ENCODE measurements around the gene ERMN. TPM values are rescaled to one million over a fixed set of nuclear protein-coding genes. Genes with fewer than 3 reads are reported as not detected.

The ERMN gene
- total and polyA plus RNA-seq, 2 donors (not counting 1 experiment from before 2014, with no cell fraction given): 2.7 to 11.9 TPM

DNA sequence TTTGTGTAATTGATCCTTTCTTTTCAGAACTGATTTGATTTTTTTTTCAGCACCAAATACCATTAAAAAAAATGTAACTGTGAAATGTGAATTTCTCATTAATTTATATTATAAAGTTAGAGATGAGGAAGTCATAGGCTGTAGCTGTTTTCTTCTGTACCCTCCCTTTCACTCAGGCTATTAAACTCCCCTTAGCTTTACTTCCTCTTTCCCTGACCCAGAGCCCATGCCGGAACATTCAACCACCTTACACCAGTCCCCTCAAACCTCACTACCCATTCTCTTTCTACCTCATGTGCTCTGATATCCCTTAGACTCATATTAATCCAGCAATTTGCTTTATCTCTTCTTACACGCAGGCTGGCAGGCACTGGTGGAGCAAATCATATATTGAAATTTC is 55.7 kb downstream of the ERMN start:
- no peaks in the 10 kb centered on the region for H3K9me3 ChIP-seq (ENCODE audit: control extremely low read depth in 1 of 3, control insufficient read depth in 2 of 3, insufficient read depth in 1 of 3, low read length in 2 of 3)
- no peaks in the 10 kb centered on the region for H3K9me3 Mint-ChIP-seq (ENCODE audit: insufficient read depth)
- H3K27ac ChIP-seq (ENCODE audit: low read length in 2 of 2): no peak overlapping the region
- no peaks in the 10 kb centered on the region for H4K20me1 ChIP-seq (ENCODE audit: control insufficient read depth, insufficient read depth, low read length, poor library complexity, severe bottlenecking)
- intact Hi-C loops (cut with micrococcal nuclease): no loop called here
- H3K9ac ChIP-seq (ENCODE audit: low read length): no peak overlapping the region
- H3K36me3 ChIP-seq (replicated peaks in 1 of 2; ENCODE audit: control extremely low read depth in 1 of 2, control insufficient read depth in 1 of 2, extremely low read depth in 1 of 2, insufficient read depth in 2 of 2, low read length in 1 of 2): no peaks in the 10 kb centered on the region
- WGBS (ENCODE audit: insufficient coverage): 13% methylated on average over 2 of the region's 2 CpGs
- no peak overlapping the region for H3K4me3 ChIP-seq (ENCODE audit: control extremely low read depth in 1 of 5, extremely low read depth in 1 of 5, insufficient read depth in 1 of 5, low read depth in 2 of 5, low read length in 4 of 5)
- no peak for TF ChIP-seq EZH2 (IDR thresholded peaks at IDR 0.05; ENCODE audit: borderline replicate concordance, insufficient read depth, low read depth, low read length, poor library complexity, severe bottlenecking)
- TF ChIP-seq, protein P1, sequence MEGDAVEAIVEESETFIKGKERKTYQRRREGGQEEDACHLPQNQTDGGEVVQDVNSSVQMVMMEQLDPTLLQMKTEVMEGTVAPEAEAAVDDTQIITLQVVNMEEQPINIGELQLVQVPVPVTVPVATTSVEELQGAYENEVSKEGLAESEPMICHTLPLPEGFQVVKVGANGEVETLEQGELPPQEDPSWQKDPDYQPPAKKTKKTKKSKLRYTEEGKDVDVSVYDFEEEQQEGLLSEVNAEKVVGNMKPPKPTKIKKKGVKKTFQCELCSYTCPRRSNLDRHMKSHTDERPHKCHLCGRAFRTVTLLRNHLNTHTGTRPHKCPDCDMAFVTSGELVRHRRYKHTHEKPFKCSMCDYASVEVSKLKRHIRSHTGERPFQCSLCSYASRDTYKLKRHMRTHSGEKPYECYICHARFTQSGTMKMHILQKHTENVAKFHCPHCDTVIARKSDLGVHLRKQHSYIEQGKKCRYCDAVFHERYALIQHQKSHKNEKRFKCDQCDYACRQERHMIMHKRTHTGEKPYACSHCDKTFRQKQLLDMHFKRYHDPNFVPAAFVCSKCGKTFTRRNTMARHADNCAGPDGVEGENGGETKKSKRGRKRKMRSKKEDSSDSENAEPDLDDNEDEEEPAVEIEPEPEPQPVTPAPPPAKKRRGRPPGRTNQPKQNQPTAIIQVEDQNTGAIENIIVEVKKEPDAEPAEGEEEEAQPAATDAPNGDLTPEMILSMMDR (IDR thresholded peaks at IDR 0.05): no peak
- ATAC-seq (ENCODE audit: low read depth): peak; percentile 63
- peaks cover 0 to 4% of the 10 kb centered on the region in 2 donors for H3K4me1 ChIP-seq (ENCODE audit: control insufficient read depth in 2 of 2, insufficient read depth in 2 of 2, low read length in 2 of 2)
- no peak overlapping the region for H3K4me3 Mint-ChIP-seq
- peak; percentile 15 for DNase-seq
- H3K27me3 Mint-ChIP-seq: peaks cover 17% of the 10 kb centered on the region
- no peaks in the 10 kb centered on the region for H3K79me2 ChIP-seq (ENCODE audit: control insufficient read depth, insufficient read depth, low read length)
- H3K4me2 ChIP-seq (replicated peaks; ENCODE audit: low read depth, low read length, poor library complexity, severe bottlenecking): peak overlapping the region; percentile 28
- ChIA-PET POLR2A (no interaction called here), CTCF (no interaction called here)
- peaks cover 5% of the 10 kb centered on the region for H3K4me1 Mint-ChIP-seq
- H3K27ac Mint-ChIP-seq: no peak overlapping the region
- H2AFZ ChIP-seq (ENCODE audit: insufficient read depth, low read depth, low read length, poor library complexity, severe bottlenecking): no peak overlapping the region
- peaks cover 0 to 3% (median 0%) of the 10 kb centered on the region in 4 experiments for H3K27me3 ChIP-seq (replicated peaks in 1 of 4; ENCODE audit: control extremely low read depth in 1 of 4, control insufficient read depth in 3 of 4, insufficient read depth in 4 of 4, low read length in 3 of 4)

DNA sequence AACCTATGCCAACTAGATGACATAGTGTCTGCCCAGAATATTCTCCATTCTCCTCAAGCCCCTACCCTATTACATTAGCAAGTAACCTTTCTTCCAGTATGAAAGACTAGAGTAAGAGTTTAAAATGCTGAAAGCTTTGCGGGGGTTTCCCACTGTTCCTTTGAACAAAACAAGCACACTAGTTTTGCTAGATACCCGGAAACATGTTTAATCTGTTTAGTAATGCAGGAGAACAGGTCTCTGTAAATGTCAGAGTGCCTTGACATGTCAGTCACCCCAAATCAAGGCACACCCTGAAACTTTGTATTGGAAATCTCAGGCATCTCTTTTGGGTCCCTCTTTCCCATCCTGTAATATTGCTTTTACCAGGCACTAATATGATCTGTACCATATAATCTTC is 56.6 kb downstream of the ERMN start:
- H3K4me3 Mint-ChIP-seq: no peak overlapping the region
- Histone ChIP-seq H3K9ac (ENCODE audit: low read length) (no peak overlapping the region), H4K20me1 (ENCODE audit: control insufficient read depth, insufficient read depth, low read length, poor library complexity, severe bottlenecking) (no peaks in the 10 kb centered on the region), H3K27me3 (replicated peaks in 1 of 4; ENCODE audit: control extremely low read depth in 1 of 4, control insufficient read depth in 3 of 4, insufficient read depth in 4 of 4, low read length in 3 of 4) (peaks cover 0 to 3% (median 0%) of the 10 kb centered on the region in 4 experiments), H3K9me3 (ENCODE audit: control extremely low read depth in 1 of 3, control insufficient read depth in 2 of 3, insufficient read depth in 1 of 3, low read length in 2 of 3) (no peaks in the 10 kb centered on the region), H3K36me3 (replicated peaks in 1 of 2; ENCODE audit: control extremely low read depth in 1 of 2, control insufficient read depth in 1 of 2, extremely low read depth in 1 of 2, insufficient read depth in 2 of 2, low read length in 1 of 2) (no peaks in the 10 kb centered on the region), H3K79me2 (ENCODE audit: control insufficient read depth, insufficient read depth, low read length) (no peaks in the 10 kb centered on the region), H3K4me3 (ENCODE audit: control extremely low read depth in 1 of 5, extremely low read depth in 1 of 5, insufficient read depth in 1 of 5, low read depth in 2 of 5, low read length in 4 of 5) (no peak overlapping the region), H3K4me2 (replicated peaks; ENCODE audit: low read depth, low read length, poor library complexity, severe bottlenecking) (no peak overlapping the region), H3K27ac (ENCODE audit: low read length in 2 of 2) (no peak overlapping the region), H3K4me1 (ENCODE audit: control insufficient read depth in 2 of 2, insufficient read depth in 2 of 2, low read length in 2 of 2) (peaks cover 0 to 4% of the 10 kb centered on the region in 2 donors), H2AFZ (ENCODE audit: insufficient read depth, low read depth, low read length, poor library complexity, severe bottlenecking) (no peak overlapping the region)
- ATAC-seq (ENCODE audit: low read depth) (no peak), DNase-seq (no peak)
- ChIA-PET POLR2A (no interaction called here), CTCF (no interaction called here)
- H3K27ac Mint-ChIP-seq: no peak overlapping the region
- peaks cover 17% of the 10 kb centered on the region for H3K27me3 Mint-ChIP-seq
- TF ChIP-seq, protein P1 (IDR thresholded peaks at IDR 0.05): no peak
- TF ChIP-seq EZH2 (IDR thresholded peaks at IDR 0.05; ENCODE audit: borderline replicate concordance, insufficient read depth, low read depth, low read length, poor library complexity, severe bottlenecking): no peak
- no CpG with 5 or more reads among the region's 2 CpGs for WGBS (ENCODE audit: insufficient coverage)
- intact Hi-C loops (cut with micrococcal nuclease): no loop called here
- H3K4me1 Mint-ChIP-seq: peaks cover 5% of the 10 kb centered on the region
- H3K9me3 Mint-ChIP-seq (ENCODE audit: insufficient read depth): no peaks in the 10 kb centered on the region

Other genes with a start within 250 kb of the ERMN start
- not detected in 2 replicates for gene GALNT5, start 68.1 kb downstream of the ERMN start, total RNA-seq
- not detected in 2 replicates for gene GALNT5, start 68.1 kb downstream of the ERMN start, polyA plus RNA-seq
- 327 and 358 TPM in 2 replicates for gene CYTIP, start 118.3 kb upstream of the ERMN start, total RNA-seq
- gene CYTIP, start 118.3 kb upstream of the ERMN start, polyA plus RNA-seq: 73.0 and 147 TPM in 2 replicates